Ureter (tissue), 1 donor: ENCODE results near the gene WWOX. TPM values are rescaled to one million over a fixed set of nuclear protein-coding genes. Genes with fewer than 3 reads are reported as not detected.

Experiments
- DNase-seq: peaks from one replicate; pipeline ENCODE4 v3.0.0-alpha.2; 2020; ENCODE audit warnings: low spot score
- total RNA-seq: library from RNA; stranded (reverse); gene quantifications from one replicate; pipeline ENCODE4 v1.2.4, GENCODE V29; 2023
- donor health status: DM: yes; HTN: yes; CAD: no.

Gene WWOX
- total RNA-seq, 1 donor from 2014 or later = 23.5 TPM

- no peak for DNase-seq
Observed at GRCh38 chr16:78764478-78764877, 665.0 kb downstream of the WWOX start.

GRCh38 chr16:78768226-78768625, 668.8 kb downstream of the WWOX start:
- no peak for DNase-seq

GRCh38 chr16:78768718-78769117, 669.3 kb downstream of the WWOX start:
- DNase-seq = no peak

- DNase-seq = peak; percentile 70
Observed at GRCh38 chr16:78770353-78771091, 671.1 kb downstream of the WWOX start.

- DNase-seq = no peak
Observed at GRCh38 chr16:78773291-78773702, 673.8 kb downstream of the WWOX start.

- no peak for DNase-seq
Observed at GRCh38 chr16:78773706-78774105, 674.3 kb downstream of the WWOX start.

- DNase-seq = no peak
Observed at GRCh38 chr16:78775161-78775561, 675.7 kb downstream of the WWOX start.

GRCh38 chr16:78778101-78779004, 678.9 kb downstream of the WWOX start:
- no peak for DNase-seq

GRCh38 chr16:78780808-78781207, 681.4 kb downstream of the WWOX start:
- DNase-seq = no peak

GRCh38 chr16:78782572-78782971, 683.1 kb downstream of the WWOX start:
- no peak for DNase-seq

GRCh38 chr16:78783570-78784079, 684.2 kb downstream of the WWOX start:
- no peak for DNase-seq

GRCh38 chr16:78784771-78785170, 685.3 kb downstream of the WWOX start:
- no peak for DNase-seq

- no peak for DNase-seq
Observed at GRCh38 chr16:78785218-78785617, 685.8 kb downstream of the WWOX start.

- no peak for DNase-seq
Observed at GRCh38 chr16:78786635-78787034, 687.2 kb downstream of the WWOX start.

GRCh38 chr16:78788276-78788675, 688.8 kb downstream of the WWOX start:
- DNase-seq = no peak

GRCh38 chr16:78788696-78789095, 689.2 kb downstream of the WWOX start:
- DNase-seq = no peak

GRCh38 chr16:78789561-78789960, 690.1 kb downstream of the WWOX start:
- DNase-seq = no peak

GRCh38 chr16:78791011-78791410, 691.6 kb downstream of the WWOX start:
- DNase-seq = no peak

GRCh38 chr16:78791926-78792325, 692.5 kb downstream of the WWOX start:
- no peak for DNase-seq

GRCh38 chr16:78792952-78793351, 693.5 kb downstream of the WWOX start:
- DNase-seq = no peak

GRCh38 chr16:78794581-78795250, 695.3 kb downstream of the WWOX start:
- no peak for DNase-seq

- DNase-seq = no peak
Observed at GRCh38 chr16:78795433-78795832, 696.0 kb downstream of the WWOX start.
